K562 (cell line): ENCODE results near the gene TBXA2R. TPM values are rescaled to one million over a fixed set of nuclear protein-coding genes. Genes with fewer than 3 reads are reported as not detected.
A peak's percentile ranks its signal among the peaks of the same experiment; 100 is the strongest.

Source experiments
- CREB1 ChIP-seq, 2 experiments: sonication (generic) in 1 of 2; formaldehyde crosslinking in 1 of 2; IDR thresholded peaks; 2 replicates each; pipeline versions ENCODE4 v1.6.1 to v1.8.0; 2012 to 2022; ENCODE audit warnings: inconsistent platforms in 1 of 2, mild to moderate bottlenecking in 1 of 2, missing genetic modification reagents in 1 of 2, moderate library complexity in 1 of 2
- CTBP1 ChIP-seq: fragments of 450-650 bp; IDR thresholded peaks from 2 replicates; pipeline ENCODE4 v1.6.1; 2016; ENCODE audit warnings: borderline replicate concordance
- FOXP1 ChIP-seq: sonication (generic); formaldehyde crosslinking; IDR thresholded peaks from 2 replicates; pipeline ENCODE4 v1.8.0; 2022; ENCODE audit warnings: mild to moderate bottlenecking, missing genetic modification reagents
- MAZ ChIP-seq, 2 experiments: fragments of 450-650 bp in 1 of 2; sonication (generic) in 1 of 2; formaldehyde crosslinking; IDR thresholded peaks in 1 of 2; conservative IDR thresholded peaks in 1 of 2; 2 replicates each; pipeline versions ENCODE4 v1.4.0 to v1.5.0; 2020; ENCODE audit warnings: mild to moderate bottlenecking in 1 of 2, missing genetic modification reagents in 1 of 2
- MEIS2 ChIP-seq: fragments of 450-650 bp; IDR thresholded peaks from 2 replicates; pipeline ENCODE4 v1.6.1; 2014; ENCODE audit warnings: mild to moderate bottlenecking; ENCODE audit not compliant: partially characterized antibody
- NCOA2 ChIP-seq, 2 experiments: fragments of 450-650 bp; IDR thresholded peaks; 2 replicates each; pipeline ENCODE4 v1.6.1; 2018; ENCODE audit warnings: mild to moderate bottlenecking in 2 of 2, moderate library complexity in 1 of 2; ENCODE audit not compliant: partially characterized antibody in 2 of 2
- RBFOX2 ChIP-seq: fragments of 200-400 bp; formaldehyde crosslinking; IDR thresholded peaks from 2 replicates; pipeline ENCODE4 v1.6.1; 2017; ENCODE audit warnings: low read depth, mild to moderate bottlenecking, low read length, moderate library complexity
- SMAD1 ChIP-seq: fragments of 150-350 bp; IDR thresholded peaks from 2 replicates; pipeline ENCODE4 v1.6.1; 2014; ENCODE audit warnings: low read length, low read depth; ENCODE audit not compliant: partially characterized antibody
- SMAD4 ChIP-seq: fragments of 250-450 bp; sonication (Bioruptor Pico); conservative IDR thresholded peaks from 2 replicates; pipeline ENCODE4 v1.8.0; 2021; ENCODE audit warnings: inconsistent platforms, mild to moderate bottlenecking, moderate library complexity
- SMC3 ChIP-seq: conservative IDR thresholded peaks from 2 replicates; pipeline ENCODE4 v1.6.1; 2011; ENCODE audit warnings: low read depth, low read length, improper control_type of control experiment; ENCODE audit not compliant: insufficient read depth
- SREBF2 ChIP-seq: sonication (generic); formaldehyde crosslinking; IDR thresholded peaks from 2 replicates; pipeline ENCODE4 v1.4.0; 2020; ENCODE audit warnings: mild to moderate bottlenecking, missing genetic modification reagents
- TAF1 ChIP-seq: IDR thresholded peaks from 2 replicates; pipeline ENCODE4 v1.6.1; 2011; ENCODE audit warnings: mild to moderate bottlenecking, low read length, moderate library complexity; ENCODE audit not compliant: insufficient read depth, control insufficient read depth, severe bottlenecking; ENCODE audit errors: extremely low read depth
- TRIM24 ChIP-seq, 2 experiments: fragments of 450-650 bp; IDR thresholded peaks; 2 replicates each; pipeline ENCODE4 v1.6.1; 2016
- ZFX ChIP-seq: sonication (generic); formaldehyde crosslinking; IDR thresholded peaks from 2 replicates; pipeline ENCODE4 v1.8.0; 2022; ENCODE audit warnings: mild to moderate bottlenecking, missing genetic modification reagents, moderate library complexity
- ZNF197 ChIP-seq: fragments of 200-800 bp; sonication (Bioruptor generic); IDR thresholded peaks from 2 replicates; pipeline ENCODE4 v1.6.1; 2016; ENCODE audit warnings: low read depth, missing genetic modification characterization, missing compliant biosample characterization
- ZNF551 ChIP-seq: fragments of 250-450 bp; sonication (Bioruptor Pico); IDR thresholded peaks from 2 replicates; pipeline ENCODE4 v1.5.0; 2021; ENCODE audit warnings: mild to moderate bottlenecking, moderate library complexity
- ZNF778 ChIP-seq: fragments of 450-650 bp; formaldehyde crosslinking; IDR thresholded peaks from 2 replicates; pipeline ENCODE4 v1.4.0; 2020; ENCODE audit warnings: mild to moderate bottlenecking, moderate library complexity
- polyA plus RNA-seq, 8 experiments: library from polyadenylated mRNA; depleted of rRNA in 4 of 8; stranded (reverse) in 5 of 8; unstranded in 3 of 8; fragments of >200 nt; fragmentation: Nextera tagmentation in 2 of 8; fragmentation: Illumina TruSeq in 1 of 8; extraction: Ambion mirVana in 2 of 8; extraction: Trizol in 1 of 8; gene quantifications; 2 replicates each; pipeline versions ENCODE4 v1.2.1 to v1.2.3, GENCODE V29; 2011 to 2014; ENCODE audit warnings: inconsistent platforms in 1 of 8, missing spikeins in 1 of 8
- total RNA-seq, 7 experiments: library from RNA; depleted of rRNA in 6 of 7; stranded (reverse); fragments of >200 nt in 6 of 7; fragmentation: Illumina TruSeq in 2 of 7; extraction: Trizol in 2 of 7; gene quantifications; 2 replicates each; pipeline versions ENCODE4 v1.2.1 to v1.2.3, GENCODE V29; 2011 to 2021; ENCODE audit warnings: low replicate concordance in 1 of 7
- TF ChIP-seq, protein P1 (sequence below): fragments of 250-450 bp; sonication (Bioruptor Pico); IDR thresholded peaks from 2 replicates; pipeline ENCODE4 v1.8.0; 2021; ENCODE audit warnings: moderate library complexity, mild to moderate bottlenecking, inconsistent platforms
- TF ChIP-seq, protein P2 (sequence below): fragments of 450-650 bp; IDR thresholded peaks from 2 replicates; pipeline ENCODE4 v1.6.1; 2014; ENCODE audit warnings: low read depth, mild to moderate bottlenecking, moderate library complexity, borderline replicate concordance
- TF ChIP-seq, protein P3 (sequence below): IDR thresholded peaks from 2 replicates; pipeline ENCODE4 v1.6.1; 2016; ENCODE audit warnings: missing genetic modification characterization, missing compliant biosample characterization
- TF ChIP-seq, protein P4 (sequence below): fragments of 250-450 bp; sonication (Bioruptor Pico); IDR thresholded peaks from 2 replicates; pipeline ENCODE4 v1.5.0; 2020; ENCODE audit warnings: mild to moderate bottlenecking

Gene TBXA2R
- total and polyA plus RNA-seq, 9 of the 15 experiments (the other 6 are each of a cell fraction or from before 2014, with no cell fraction given): 1.5 to 24.0 (median 2.8) TPM

DNA sequence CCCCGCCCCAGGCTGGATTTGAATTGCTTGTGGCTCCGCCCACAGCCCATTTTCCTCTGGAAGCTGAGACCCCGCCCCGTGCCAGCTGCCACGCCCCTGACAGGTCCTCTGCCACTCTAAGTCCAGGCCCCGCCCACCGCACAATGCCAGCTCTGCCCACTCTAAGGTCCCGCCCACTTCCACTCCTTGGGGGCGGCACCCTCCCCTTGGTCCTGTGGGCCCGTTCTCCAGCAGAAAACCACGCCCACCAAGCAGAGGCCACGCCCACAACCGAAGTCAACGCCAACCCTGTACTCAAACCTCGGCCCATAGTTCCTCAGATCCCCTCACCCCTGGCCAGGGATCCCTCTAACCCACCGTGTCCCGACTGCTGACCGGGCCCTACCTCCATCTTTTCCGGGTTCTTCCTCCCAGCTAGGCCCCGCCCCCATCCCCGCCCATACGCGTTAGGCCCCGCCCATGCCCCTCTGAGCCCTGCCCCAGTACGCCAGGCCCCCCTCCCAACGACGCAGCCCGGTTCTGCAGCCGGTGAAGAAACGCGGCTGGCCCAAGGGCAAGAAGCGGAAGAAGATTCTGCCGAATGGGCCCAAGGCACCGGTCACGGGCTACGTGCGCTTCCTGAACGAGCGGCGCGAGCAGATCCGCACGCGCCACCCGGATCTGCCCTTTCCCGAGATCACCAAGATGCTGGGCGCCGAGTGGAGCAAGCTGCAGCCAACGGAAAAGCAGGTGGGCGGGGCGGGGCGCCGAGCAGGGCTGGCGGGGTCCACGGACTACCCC, 32.6 kb downstream of the TBXA2R start (continued):
- TF ChIP-seq FOXP1 (CRISPR knock-in tag) (no peak), SMC3 (no peak), SMAD1 (no peak), MAZ (CRISPR knock-in tag; conservative IDR thresholded peaks at IDR 0.05 in 1 of 2, IDR thresholded peaks at IDR 0.05 in 1 of 2) (peak in 1 of 2 experiments; percentile 58; a peak in 2 of 4 replicates), ZFX (no peak), TAF1 (no peak), RBFOX2 (peak; percentile 60), CTBP1 (peak; percentile 36; the same call in 1 of the 2 replicates), TRIM24 (IDR thresholded peaks at IDR 0.05) (no peak), MEIS2 (peak; percentile 64), ZNF197 (CRISPR knock-in tag) (no peak), NCOA2 (IDR thresholded peaks at IDR 0.05; ENCODE audit: partially characterized antibody in 2 of 2) (no peak), CREB1 (IDR thresholded peaks at IDR 0.05) (no peak), CREB1 (CRISPR knock-in tag; IDR thresholded peaks at IDR 0.05) (peak; percentile 16; the same call in 1 of the 2 replicates), SMAD4 (CRISPR knock-in tag) (no peak), ZNF778 (CRISPR knock-in tag) (no peak), SREBF2 (CRISPR knock-in tag) (no peak), ZNF551 (no peak)
- TF ChIP-seq, protein P1, sequence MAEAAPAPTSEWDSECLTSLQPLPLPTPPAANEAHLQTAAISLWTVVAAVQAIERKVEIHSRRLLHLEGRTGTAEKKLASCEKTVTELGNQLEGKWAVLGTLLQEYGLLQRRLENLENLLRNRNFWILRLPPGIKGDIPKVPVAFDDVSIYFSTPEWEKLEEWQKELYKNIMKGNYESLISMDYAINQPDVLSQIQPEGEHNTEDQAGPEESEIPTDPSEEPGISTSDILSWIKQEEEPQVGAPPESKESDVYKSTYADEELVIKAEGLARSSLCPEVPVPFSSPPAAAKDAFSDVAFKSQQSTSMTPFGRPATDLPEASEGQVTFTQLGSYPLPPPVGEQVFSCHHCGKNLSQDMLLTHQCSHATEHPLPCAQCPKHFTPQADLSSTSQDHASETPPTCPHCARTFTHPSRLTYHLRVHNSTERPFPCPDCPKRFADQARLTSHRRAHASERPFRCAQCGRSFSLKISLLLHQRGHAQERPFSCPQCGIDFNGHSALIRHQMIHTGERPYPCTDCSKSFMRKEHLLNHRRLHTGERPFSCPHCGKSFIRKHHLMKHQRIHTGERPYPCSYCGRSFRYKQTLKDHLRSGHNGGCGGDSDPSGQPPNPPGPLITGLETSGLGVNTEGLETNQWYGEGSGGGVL (CRISPR knock-in tag): no peak
- TF ChIP-seq, protein P2, sequence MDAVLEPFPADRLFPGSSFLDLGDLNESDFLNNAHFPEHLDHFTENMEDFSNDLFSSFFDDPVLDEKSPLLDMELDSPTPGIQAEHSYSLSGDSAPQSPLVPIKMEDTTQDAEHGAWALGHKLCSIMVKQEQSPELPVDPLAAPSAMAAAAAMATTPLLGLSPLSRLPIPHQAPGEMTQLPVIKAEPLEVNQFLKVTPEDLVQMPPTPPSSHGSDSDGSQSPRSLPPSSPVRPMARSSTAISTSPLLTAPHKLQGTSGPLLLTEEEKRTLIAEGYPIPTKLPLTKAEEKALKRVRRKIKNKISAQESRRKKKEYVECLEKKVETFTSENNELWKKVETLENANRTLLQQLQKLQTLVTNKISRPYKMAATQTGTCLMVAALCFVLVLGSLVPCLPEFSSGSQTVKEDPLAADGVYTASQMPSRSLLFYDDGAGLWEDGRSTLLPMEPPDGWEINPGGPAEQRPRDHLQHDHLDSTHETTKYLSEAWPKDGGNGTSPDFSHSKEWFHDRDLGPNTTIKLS: no peak
- TF ChIP-seq, protein P3, sequence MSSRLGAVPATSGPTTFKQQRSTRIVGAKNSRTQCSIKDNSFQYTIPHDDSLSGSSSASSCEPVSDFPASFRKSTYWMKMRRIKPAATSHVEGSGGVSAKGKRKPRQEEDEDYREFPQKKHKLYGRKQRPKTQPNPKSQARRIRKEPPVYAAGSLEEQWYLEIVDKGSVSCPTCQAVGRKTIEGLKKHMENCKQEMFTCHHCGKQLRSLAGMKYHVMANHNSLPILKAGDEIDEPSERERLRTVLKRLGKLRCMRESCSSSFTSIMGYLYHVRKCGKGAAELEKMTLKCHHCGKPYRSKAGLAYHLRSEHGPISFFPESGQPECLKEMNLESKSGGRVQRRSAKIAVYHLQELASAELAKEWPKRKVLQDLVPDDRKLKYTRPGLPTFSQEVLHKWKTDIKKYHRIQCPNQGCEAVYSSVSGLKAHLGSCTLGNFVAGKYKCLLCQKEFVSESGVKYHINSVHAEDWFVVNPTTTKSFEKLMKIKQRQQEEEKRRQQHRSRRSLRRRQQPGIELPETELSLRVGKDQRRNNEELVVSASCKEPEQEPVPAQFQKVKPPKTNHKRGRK (tag): no peak
- TF ChIP-seq, protein P4, sequence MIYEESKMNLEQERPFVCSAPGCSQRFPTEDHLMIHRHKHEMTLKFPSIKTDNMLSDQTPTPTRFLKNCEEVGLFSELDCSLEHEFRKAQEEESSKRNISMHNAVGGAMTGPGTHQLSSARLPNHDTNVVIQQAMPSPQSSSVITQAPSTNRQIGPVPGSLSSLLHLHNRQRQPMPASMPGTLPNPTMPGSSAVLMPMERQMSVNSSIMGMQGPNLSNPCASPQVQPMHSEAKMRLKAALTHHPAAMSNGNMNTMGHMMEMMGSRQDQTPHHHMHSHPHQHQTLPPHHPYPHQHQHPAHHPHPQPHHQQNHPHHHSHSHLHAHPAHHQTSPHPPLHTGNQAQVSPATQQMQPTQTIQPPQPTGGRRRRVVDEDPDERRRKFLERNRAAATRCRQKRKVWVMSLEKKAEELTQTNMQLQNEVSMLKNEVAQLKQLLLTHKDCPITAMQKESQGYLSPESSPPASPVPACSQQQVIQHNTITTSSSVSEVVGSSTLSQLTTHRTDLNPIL: no peak
